NCI-H146 treated with DMSO at 0.1 percent for 48 hours (cell line): ENCODE data around the gene LYZL4.

Source experiments
- DNase-seq: peaks from one replicate; lab custom pipeline; 2025; ENCODE audit not compliant: unreplicated experiment; lab: John Stamatoyannopoulos, UW

Gene LYZL4, protein sequence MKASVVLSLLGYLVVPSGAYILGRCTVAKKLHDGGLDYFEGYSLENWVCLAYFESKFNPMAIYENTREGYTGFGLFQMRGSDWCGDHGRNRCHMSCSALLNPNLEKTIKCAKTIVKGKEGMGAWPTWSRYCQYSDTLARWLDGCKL

DNA sequence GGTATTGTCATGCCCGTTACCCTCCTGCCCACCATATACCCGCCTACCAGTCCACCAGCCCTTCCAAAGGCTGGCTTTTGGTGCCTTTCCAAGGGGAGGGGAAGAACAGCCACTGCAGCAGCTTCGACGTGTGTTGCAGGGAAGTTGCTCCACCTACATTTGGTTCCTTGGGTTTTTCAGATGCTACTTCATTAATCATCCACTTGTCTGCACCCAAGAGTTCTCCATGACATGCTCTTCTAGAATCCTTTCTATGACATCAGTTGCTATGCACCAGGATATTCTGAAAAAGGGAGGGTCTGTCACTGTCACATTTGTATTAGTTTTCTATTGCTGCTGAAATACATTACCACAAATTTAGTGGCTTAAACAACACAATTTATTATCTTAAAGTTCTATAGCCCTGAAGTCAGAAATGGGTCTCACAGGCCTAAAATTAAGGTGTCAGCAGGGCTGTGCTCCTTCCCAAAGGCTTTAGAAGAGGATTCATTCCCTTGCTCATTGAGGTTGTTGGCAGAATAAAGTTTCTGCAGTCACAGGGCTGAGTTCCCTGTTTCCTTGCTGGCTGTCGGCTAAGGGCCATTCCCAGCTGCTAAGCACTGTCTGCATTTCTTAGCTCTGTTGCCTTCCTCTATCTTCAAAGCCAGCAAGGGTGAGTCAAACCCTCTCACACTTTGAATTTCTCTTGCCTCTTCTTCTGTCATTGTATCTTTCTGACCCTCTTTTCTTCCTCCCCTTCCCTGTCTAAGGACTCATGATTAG, at the start of gene LYZL4:
TSS of gene LYZL4 (minus strand) at position 241 of the 762 bp plus-strand sequence. CDS start 3,359 bp downstream, outside the sequence.
- no peak for DNase-seq

DNA sequence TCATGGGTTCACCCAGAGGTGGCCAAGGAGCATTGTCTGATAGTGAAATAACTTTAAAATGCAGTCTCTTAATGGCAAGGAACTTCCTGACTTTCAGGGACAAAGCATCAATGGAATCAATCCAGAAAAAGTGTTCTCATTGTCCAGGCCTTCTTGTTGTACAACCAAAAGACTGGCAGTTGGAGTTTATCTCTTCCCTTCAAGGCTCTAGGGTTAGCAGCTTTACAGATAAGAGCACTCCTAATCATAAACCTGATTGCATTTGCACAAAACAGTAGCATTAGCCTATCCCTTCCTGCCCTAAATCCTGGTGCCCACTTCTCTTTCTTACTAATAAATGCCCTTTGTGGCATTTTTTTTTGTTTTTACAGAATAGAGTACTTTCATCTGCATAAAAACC, 48.7 kb upstream of the LYZL4 start:
- no peak for DNase-seq

DNA sequence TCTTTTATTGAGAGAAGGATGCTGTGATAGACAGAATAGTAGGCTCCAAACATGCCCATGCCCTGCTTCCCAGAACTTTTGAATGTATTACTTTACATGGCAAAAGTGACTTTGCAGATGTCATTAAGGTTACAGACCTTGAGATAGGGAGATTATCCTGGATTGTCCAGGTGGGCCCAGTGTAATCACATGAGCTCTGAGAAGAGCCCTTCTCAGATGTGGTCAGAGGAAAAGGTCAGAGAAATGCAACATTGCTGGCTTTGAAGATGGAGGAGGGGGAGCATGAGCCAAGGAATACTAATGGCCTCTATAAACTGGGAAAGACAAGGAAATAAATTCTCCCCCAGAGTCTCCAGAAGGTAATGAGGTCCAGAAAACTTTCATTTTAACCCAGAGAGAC, 45.8 kb upstream of the LYZL4 start:
- DNase-seq: no peak

DNA sequence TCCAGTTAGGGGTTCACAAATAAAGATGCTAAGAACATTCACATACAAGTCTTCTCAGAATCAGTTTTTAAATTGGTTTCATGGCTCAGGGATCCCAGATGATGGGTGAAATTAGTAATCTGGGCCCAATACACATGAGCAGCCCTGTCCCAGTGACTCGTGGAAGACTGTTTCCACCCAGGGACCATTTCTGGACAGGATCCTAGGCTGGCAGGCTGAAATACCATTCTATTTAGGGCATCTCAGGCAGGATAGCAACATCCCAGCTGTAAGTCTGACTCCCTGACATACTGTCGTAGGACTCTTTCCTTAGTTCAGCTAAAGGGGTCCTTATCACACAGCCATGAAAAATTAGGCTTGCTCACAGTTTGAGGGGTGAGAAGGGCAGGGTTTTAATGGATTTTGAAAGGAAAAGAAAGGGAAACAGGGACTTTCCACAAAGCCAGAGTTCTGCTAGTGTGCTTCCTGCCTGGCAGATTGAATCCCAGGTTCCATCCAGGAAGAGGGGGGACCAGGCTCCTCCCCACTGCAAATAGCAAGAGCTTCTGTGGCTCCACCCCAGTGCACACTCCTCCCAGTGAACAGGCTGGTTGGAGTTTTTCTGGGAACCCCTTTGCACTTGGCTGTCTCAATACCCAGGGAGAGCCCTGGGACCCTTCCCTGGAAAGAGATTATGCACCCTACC, 41.3 kb upstream of the LYZL4 start:
- no peak for DNase-seq

DNA sequence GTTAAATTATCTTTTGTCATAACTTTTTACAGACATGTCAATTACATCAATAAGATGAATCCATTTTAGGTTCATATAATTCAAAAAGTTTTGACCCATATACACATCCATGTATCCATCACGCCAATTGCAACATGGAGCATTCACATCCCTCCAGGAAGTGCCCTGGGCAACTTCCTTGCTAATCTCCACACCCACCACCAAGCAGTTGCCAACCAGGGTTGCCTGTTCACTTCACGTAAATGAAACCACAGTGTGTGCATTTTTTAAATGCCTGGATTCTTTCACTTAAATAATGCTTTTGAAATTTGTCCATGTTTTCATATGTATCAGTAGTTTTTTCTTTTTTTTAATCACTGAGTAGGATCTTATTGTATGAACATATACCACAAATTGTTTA, 40.7 kb upstream of the LYZL4 start:
- no peak for DNase-seq

DNA sequence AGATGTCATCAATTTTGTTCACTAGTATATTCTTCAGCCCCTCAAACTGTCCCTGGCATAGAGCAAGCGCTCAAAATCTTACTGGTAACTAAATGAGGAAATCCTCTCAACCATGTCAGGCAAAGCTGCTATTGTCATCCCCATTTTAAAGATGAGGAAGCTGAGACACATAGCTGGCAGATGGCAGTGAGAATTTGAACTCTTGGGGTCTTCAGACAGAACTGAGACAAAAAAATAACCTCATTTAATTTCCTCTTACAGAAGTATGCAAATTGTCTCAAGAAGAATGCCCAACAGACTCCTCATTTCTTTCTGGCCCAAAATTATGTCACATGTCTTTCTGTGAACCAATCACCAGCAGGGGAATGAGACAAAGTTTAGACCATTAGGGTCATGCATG, 40.2 kb upstream of the LYZL4 start:
- no peak for DNase-seq

DNA sequence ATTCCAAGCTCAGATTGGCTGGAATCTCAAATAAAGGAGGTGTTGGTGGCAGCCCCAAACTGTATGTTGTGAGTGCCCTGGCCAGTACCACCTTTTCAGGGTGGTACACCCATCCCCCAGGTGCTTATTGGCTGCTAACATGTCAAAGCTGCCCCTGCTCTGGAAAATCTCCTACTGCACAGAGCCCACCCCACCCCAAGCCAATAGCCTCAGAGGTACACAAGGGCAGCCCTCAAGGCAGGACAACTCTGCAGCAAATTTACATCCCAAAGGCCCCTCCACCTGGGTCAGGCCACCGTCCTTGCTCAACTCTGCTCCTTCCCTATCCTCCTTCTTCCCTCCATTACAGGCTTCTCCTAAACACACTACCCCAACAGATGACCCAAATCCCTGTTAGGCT, 37.1 kb upstream of the LYZL4 start:
- DNase-seq: no peak

DNA sequence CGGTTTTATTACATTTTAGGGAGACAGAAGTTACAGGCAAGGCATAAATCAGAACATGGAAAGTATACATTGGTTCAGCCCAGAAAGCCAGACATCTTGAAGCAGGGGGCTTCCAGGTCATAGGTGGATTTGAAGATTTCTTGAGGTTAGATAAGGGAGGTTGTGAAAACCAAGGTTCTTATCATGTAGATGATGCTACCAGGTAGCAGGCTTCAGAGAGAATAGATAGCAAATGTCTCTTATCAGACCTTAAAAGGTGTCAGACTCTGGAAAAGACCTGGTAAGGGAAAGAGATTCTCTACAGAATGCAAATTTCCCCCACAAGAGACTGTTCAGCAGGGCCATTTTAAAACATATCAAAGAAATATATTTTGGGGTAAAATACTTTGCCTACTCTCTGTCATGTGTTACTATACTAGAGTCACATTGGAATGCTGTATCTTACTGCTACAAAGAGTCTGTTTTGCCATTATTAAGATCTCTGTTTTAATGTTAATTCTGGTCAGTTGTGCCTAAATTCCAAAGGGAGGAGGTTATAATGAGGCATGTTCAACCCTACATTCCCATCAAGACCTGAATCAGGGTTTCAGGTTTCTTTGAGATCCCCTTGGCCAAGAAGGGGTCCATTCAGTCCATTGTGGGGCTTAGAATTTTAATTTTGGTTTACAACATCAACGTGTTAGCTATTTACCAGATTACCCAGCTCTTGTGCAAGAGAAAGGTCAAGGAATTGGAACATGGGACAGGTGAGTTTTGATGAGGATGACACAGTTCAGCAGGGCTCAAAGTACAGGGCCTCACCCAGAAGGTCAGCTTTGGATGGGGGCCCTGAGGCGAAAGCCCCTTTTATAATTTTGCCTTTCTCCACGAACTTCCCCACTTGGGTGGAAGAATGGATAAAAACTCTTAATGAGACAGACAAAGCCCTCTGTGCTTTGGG, 36.0 kb upstream of the LYZL4 start:
- DNase-seq: no peak

DNA sequence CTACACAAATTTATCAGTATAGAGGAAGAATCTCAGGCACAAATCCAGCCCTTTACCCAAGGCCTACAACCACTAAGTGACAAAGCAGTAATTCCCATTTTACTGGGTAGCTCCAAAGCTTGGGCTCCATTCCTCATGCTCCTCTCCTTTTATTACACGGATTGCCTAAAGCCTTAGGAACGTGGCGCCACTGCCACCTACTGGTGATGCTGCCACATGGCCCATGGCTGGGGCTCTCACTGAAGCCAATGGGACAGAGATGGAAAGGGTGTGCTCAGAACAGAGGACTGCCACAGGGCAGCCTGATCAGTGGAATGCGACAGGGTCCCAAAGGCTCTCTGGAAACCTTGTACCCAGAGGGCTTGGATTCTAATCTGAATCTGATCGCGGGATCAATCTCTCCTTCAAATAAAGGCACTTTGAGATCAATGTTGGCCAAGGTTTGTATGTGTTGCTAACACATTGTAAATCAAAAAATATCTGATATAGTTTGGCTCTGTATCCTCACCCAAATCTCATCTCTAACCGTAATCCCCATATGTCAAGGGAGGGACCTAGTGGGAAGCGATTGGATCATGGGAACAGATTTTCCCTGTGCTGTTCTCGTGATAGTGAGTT, 33.5 kb upstream of the LYZL4 start:
- no peak for DNase-seq

DNA sequence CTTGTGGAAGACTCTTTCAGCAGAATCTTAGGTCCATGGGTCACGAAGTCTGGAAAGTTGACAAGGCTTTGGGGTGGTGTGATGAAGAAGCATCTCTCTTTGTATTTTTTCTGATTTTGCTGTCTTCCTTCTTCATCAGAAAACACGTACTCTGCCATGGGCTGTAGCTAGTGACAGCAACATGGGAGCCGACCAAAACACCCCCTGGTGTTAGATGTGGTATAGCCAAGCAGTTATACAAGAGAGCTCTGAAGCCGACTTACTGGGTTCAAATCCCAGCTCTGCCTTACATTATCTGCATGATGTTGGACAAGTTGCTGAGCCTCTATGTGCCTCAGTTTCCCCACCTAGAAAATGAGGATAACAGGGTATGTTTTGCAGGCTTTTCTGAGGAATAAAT, 32.9 kb upstream of the LYZL4 start:
- DNase-seq: no peak

DNA sequence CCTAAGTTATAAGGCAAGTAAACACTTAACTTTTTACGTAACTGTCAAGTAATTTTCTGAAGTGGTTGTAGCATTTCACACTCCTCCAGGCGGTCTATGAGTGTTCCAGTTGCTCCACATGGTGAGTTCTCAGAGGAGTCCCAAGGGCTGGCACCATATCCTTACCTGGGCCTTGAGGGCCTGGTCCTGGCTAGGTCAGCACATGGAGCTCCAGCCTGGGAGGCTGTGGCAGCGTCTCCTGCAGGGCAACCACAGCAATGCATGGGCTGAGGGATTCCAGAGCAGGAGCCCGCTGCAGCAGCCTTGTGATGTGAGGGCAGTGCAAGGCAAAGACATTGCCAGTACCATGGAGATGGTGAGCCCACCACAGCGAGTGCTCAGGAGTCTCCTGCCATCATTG, 32.2 kb upstream of the LYZL4 start:
- no peak for DNase-seq

DNA sequence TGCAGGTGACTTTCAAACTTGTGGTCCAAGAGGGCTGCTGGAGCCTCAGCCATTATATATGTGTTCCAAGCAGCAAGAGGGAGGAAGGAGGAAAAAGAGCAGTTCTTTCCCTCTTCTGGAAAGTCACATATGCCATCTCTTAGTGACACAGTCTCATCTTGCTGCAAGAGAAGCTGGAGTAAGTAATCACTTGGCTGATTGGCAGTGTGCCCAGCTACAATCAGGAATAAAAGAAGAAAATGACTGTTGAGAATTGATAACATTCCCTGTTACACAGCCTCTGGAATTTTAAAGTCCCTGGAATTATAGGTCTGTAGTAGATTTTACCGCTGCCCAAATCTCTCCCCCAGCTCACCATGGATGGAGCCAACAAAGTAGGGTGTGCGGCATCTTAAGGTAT, 31.4 kb upstream of the LYZL4 start:
- no peak for DNase-seq

DNA sequence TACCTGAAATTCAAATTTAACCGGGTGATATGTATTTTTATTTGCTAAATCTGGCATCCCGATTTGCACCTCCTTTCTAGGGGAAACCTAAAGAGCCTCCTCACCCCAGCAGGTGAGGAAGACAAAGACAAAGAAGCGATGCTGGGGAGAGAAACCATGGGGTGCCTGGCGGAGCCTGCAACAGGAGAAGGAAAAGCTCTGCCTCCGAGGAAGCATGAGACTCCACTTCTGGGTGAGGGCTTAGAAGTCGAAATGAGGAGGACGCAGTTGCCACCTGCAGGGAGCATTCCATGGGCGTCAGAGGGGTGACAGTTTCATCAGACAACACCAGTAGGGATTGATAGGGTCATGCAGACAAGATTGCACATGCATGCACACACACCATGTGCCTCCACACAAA, 30.5 kb upstream of the LYZL4 start:
- no peak for DNase-seq

DNA sequence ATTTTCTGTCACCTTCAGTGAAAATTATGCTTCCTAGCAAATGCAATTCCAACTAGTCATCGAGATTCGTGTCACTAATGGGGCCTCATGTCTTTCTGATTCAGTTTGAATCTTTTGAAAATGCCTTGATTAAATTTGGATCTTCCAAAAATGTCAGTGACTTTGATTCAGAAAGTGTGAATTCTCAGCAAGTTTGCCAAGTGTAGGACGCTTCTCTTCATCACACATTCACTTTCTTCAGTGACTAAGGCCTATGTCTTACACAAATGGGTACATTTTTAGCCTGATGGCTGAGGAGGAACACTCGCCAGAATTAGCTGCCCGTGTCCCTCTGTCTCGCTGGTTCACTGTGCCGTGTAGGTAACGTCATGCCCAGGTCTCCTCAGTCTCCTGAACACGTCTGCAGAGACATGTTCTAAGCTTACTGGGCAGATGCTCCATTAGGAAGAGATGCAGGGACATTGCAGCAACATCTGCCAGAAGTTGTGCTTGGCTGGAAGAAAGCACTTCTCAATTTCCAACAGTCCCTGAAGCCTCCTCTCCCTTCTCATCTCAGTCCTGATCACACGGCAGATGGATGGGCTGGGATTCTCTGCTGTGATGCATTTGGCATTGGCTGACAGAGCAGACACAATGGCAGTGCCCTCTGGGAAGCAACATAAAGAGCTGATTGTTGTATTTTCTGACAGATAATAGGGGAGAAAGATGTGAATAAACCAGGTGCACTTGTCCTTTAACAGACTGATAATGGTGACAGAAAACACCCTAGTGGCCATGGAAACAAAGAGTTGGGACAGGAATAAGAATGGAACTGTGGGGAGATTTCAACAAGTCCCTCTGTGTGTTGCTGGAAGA, 29.1 kb upstream of the LYZL4 start:
- no peak for DNase-seq

DNA sequence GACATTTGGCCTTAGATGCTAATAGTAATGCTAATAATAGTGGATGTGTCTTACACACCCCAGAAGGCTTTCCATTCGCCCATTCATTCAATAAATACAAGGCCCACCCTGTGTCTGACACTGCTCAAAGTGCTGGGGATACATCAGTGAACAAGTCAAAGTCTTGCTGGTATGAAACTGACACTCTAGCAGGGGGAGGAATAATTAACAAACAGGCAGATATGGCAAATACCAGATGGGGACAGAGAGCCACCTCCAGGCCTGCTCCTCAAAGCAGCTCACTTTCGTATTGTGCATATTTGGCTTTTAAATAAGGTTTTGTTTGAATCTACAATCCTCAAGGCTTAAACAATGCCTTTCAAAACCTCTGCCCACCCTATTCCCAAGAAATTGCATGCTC, 28.3 kb upstream of the LYZL4 start:
- DNase-seq: no peak

DNA sequence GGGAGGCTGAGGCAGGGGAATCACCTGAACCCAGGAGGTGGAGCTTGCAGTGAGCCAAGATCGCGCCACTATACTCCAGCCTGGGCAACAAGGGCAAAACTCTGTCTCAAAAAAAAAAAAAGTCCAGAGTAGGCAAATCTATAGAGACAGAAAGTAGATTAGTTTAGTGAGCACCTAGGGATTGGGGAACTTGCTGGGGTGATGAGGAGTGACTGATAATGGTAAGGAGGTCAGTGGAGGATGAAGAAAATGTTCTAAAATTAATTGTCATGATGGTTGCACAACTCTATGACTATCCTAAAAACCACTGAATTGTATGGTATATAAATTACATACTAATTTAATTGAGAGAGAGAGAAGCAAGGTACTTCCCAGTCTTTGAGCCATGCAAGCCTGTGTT, 27.8 kb upstream of the LYZL4 start:
- no peak for DNase-seq

DNA sequence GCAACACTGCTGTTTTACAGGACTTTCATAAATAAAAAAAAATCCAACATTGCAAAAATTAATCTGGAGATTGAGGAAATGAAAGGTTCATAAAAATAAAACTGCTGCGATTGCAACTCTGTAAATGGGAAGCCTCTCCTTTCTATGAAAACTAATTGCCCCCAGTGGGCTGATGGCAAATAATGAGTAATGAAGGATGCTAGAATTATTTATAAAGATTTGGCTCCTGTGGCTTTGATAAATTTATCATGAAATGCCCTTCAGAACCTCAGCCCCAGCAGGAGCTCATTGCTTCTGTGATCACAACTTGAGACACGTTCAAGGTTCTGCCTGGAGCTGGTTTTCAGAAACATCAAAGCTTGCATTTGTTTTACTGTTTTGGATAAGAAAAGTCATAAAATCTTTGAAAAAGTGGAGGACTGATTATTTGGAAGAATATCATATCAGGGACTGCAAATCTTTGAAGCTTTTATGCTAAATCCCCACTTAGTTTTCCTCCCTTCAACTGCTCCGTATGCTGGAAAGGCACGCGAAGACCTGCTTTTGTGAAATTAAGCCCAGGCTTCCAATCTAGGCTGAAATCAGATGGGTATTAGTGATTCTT, 24.5 kb upstream of the LYZL4 start:
- DNase-seq: no peak

DNA sequence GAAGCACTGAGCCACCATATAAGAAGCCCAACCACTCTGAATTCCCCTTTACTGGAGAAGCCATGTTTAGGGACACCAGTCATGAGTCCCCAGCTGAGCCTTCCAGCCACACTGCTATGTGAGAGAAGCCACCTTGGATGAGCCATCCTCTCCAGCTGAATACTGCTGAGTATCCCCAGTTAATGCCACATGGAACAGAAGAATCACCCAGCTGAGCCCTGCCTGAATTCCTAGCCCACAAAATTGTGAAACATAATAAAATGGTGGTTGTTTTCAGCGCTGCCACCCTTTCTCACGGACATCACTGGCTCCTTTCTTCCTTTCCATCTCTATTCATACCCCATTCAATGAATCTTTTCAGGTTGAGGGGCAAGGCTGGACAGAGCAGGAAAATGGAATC, 22.1 kb upstream of the LYZL4 start:
- DNase-seq: no peak

DNA sequence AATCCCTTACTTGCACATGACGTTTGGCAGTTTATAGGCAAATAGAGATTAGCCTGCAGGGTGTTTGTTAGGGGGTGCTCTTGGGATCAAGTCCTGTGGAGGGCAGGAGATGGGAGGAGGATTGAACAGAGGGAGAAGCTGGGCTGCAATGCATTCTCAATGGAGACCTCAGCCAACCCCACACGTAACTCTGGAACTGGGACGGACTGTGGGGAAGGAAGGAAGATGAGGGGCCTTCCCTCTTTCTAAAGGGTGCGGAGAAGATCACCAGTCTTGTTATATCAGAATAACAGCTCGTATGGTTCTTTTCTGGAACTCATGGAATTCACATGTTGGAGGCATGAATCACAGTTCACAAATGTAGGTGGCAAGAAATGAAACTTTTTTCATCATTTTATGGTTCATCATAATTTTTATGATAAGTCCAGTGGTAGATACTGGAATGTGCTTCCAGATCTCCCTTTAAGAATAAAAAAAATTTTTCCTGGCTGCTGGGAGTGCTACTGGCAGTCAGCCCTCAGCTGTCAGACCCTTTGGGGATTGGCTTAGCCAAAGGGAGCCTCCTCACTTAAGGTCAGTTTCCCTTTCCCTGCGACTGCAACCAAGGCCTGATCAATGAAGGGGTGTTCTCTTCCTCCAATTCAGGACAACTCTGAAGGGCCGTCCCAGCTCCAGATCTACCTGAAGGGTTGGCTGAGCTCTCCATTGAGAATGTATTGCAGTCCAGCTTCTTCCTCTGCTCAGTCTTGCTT, 20.5 kb upstream of the LYZL4 start:
- DNase-seq: no peak
